HG02610 (cell line): ENCODE measurements around the gene SNRK.
A peak's percentile ranks its signal among the peaks of the same experiment; 100 is the strongest.

Experiments
- ATAC-seq: cut with Tn5 transposase; IDR thresholded peaks from one replicate; pipeline ENCODE4 v1.9.1; 2021; ENCODE audit warnings: mild to moderate bottlenecking, moderate library complexity; ENCODE audit not compliant: unreplicated experiment

SNRK gene

GRCh38 chr3:43286115-43286840 is at the start of gene SNRK:
SNRK (plus strand) TSS chr3:43286540; CDS start chr3:43303204, 16,664 bp downstream.
- ATAC-seq = peak; percentile 87

GRCh38 chr3:43238801-43239200 is 47.5 kb upstream of the SNRK start:
- no peak for ATAC-seq

- ATAC-seq = no peak
These were observed 46.6 kb upstream of the SNRK start for GRCh38 chr3:43239755-43240154.

GRCh38 chr3:43243590-43244587 is 42.5 kb upstream of the SNRK start:
- no peak for ATAC-seq

GRCh38 chr3:43244694-43245093 is 41.6 kb upstream of the SNRK start:
- no peak for ATAC-seq

- ATAC-seq = no peak
These were observed 39.4 kb upstream of the SNRK start for GRCh38 chr3:43246976-43247375.

- ATAC-seq = no peak
These were observed 38.7 kb upstream of the SNRK start for GRCh38 chr3:43247561-43248184.

GRCh38 chr3:43248185-43248583 is 38.2 kb upstream of the SNRK start:
- no peak for ATAC-seq

- no peak for ATAC-seq
These were observed 37.4 kb upstream of the SNRK start for GRCh38 chr3:43248973-43249372.

GRCh38 chr3:43249405-43249804 is 36.9 kb upstream of the SNRK start:
- ATAC-seq = no peak

- ATAC-seq = no peak
These were observed 33.0 kb upstream of the SNRK start for GRCh38 chr3:43253294-43253693.

GRCh38 chr3:43254125-43254524 is 32.2 kb upstream of the SNRK start:
- no peak for ATAC-seq

GRCh38 chr3:43255662-43256061 is 30.7 kb upstream of the SNRK start:
- no peak for ATAC-seq

GRCh38 chr3:43256714-43257461 is 29.5 kb upstream of the SNRK start:
- no peak for ATAC-seq

GRCh38 chr3:43257850-43258249 is 28.5 kb upstream of the SNRK start:
- no peak for ATAC-seq

- ATAC-seq = no peak
These were observed 26.7 kb upstream of the SNRK start for GRCh38 chr3:43259626-43260025.

- ATAC-seq = no peak
These were observed 25.9 kb upstream of the SNRK start for GRCh38 chr3:43260412-43260811.

- no peak for ATAC-seq
These were observed 24.1 kb upstream of the SNRK start for GRCh38 chr3:43262194-43262593.

- no peak for ATAC-seq
These were observed 19.9 kb upstream of the SNRK start for GRCh38 chr3:43266451-43266850.

GRCh38 chr3:43266995-43267394 is 19.3 kb upstream of the SNRK start:
- no peak for ATAC-seq

- ATAC-seq = no peak
These were observed 17.7 kb upstream of the SNRK start for GRCh38 chr3:43268636-43269035.
